Suprapubic skin (tissue), 4 donors: Measurements from ENCODE around the gene FGF16.

Experiments
- POLR2A ChIP-seq, 2 donors: fragments of 450-650 bp; IDR thresholded peaks; one replicate each; pipeline ENCODE4 v1.6.1; 2017; ENCODE audit warnings: antibody characterized with exemption in 2 of 2, mild to moderate bottlenecking in 2 of 2, moderate library complexity in 2 of 2
- POLR2AphosphoS5 ChIP-seq, 3 donors: sonication (generic); formaldehyde crosslinking; IDR thresholded peaks; one replicate each; pipeline ENCODE4 v1.6.1; 2017; ENCODE audit warnings: antibody characterized with exemption in 3 of 3

DNA sequence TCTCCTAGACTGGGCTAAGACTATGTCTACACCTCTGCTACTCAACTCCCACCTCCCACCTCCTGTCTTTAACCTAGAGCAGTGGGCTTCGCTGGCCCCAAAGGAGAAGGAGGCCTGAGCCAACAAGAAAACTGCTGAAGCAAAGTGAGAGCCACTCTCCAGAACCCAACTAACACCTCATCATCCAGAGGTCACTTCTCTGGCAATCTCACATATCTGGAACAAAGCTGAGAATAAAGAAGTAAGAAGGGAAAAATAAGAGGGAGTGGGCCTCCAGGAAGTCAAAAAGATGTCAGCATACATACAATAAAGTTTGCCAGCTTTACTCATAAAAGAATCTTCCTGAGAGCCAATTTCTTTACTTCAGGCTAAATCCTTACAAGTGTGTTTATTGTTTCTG lies 18.6 kb upstream of the FGF16 start:
- TF ChIP-seq POLR2AphosphoS5 (IDR thresholded peaks at IDR 0.05) (no peak), POLR2A (IDR thresholded peaks at IDR 0.05) (no peak)
